Ascending aorta (tissue), 2 donors: ENCODE data around the gene TM9SF1. TPM values are rescaled to one million over a fixed set of nuclear protein-coding genes. Genes with fewer than 3 reads are reported as not detected.

Experiments used
- DNase-seq, 2 donors: peaks; one replicate each; pipeline ENCODE4 v3.0.0-alpha.2; 2019; ENCODE audit warnings: low spot score in 2 of 2
- H3K27ac ChIP-seq, 2 donors: fragments of 200-600 bp; sonication (generic); one replicate each; pipeline ENCODE4 v1.5.1; 2016 to 2017; ENCODE audit warnings: mild to moderate bottlenecking in 1 of 2
- H3K27me3 ChIP-seq: fragments of 200-600 bp; sonication (generic); one replicate; pipeline ENCODE4 v1.5.1; 2017
- H3K36me3 ChIP-seq, 2 donors: fragments of 200-600 bp; sonication (generic); one replicate each; pipeline ENCODE4 v1.5.1; 2016
- H3K4me1 ChIP-seq, 2 donors: fragments of 200-600 bp; sonication (generic); one replicate each; pipeline ENCODE4 v1.5.1; 2016 to 2017; ENCODE audit warnings: mild to moderate bottlenecking in 1 of 2
- H3K4me3 ChIP-seq, 2 donors: fragments of 200-600 bp; sonication (generic); one replicate each; pipeline ENCODE4 v1.5.1; 2016 to 2017; ENCODE audit warnings: mild to moderate bottlenecking in 1 of 2
- H3K9me3 ChIP-seq, 2 donors: fragments of 200-600 bp; sonication (generic); one replicate each; pipeline ENCODE4 v1.5.1; 2016
- intact Hi-C: fragments of 100-400 bp; cut with DNase I; formaldehyde crosslinking; loops from one replicate; pipeline ENCODE4 v1.15.1; 2023
- total RNA-seq: library from RNA; depleted of rRNA; stranded (reverse); fragments of >200 nt; gene quantifications from one replicate; pipeline ENCODE4 v1.1.0, GENCODE V29; 2016
- TF ChIP-seq, protein P1 (sequence below), 3 experiments: fragments of 200-600 bp in 2 of 3; fragments of 450-650 bp in 1 of 3; sonication (generic) in 2 of 3; IDR thresholded peaks; one replicate each; pipeline ENCODE4 v1.5.1; 2016 to 2019; ENCODE audit warnings: antibody characterized with exemption in 3 of 3, mild to moderate bottlenecking in 1 of 3, moderate library complexity in 1 of 3

Gene TM9SF1
- total RNA-seq, 1 donor from 2014 or later, result 86.5 TPM

GRCh38 chr14:24234095-24235005 is 39.1 kb upstream of the TM9SF1 start:
- H3K27ac ChIP-seq, result peak overlapping the region; percentile 5 to 89
- TF ChIP-seq, protein P1, sequence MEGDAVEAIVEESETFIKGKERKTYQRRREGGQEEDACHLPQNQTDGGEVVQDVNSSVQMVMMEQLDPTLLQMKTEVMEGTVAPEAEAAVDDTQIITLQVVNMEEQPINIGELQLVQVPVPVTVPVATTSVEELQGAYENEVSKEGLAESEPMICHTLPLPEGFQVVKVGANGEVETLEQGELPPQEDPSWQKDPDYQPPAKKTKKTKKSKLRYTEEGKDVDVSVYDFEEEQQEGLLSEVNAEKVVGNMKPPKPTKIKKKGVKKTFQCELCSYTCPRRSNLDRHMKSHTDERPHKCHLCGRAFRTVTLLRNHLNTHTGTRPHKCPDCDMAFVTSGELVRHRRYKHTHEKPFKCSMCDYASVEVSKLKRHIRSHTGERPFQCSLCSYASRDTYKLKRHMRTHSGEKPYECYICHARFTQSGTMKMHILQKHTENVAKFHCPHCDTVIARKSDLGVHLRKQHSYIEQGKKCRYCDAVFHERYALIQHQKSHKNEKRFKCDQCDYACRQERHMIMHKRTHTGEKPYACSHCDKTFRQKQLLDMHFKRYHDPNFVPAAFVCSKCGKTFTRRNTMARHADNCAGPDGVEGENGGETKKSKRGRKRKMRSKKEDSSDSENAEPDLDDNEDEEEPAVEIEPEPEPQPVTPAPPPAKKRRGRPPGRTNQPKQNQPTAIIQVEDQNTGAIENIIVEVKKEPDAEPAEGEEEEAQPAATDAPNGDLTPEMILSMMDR (IDR thresholded peaks at IDR 0.05), result no peak
- DNase-seq, result peak in 1 of 2 donors; percentile 11
- H3K4me1 ChIP-seq, result peaks cover 10 to 25% of the 10 kb centered on the region in 2 donors
- H3K36me3 ChIP-seq, result peaks cover 21 to 47% of the 10 kb centered on the region in 2 donors
- intact Hi-C loops, result loop anchor here (5.0 kb wide), 2 partner anchors 38 to 87 kb away; partner anchors contain the start of genes PSME2, RABGGTA and RNF31
- H3K27me3 ChIP-seq, result no peaks in the 10 kb centered on the region
- no peak overlapping the region for H3K4me3 ChIP-seq
- no peaks in the 10 kb centered on the region for H3K9me3 ChIP-seq

GRCh38 chr14:24233538-24233866 is 38.3 kb upstream of the TM9SF1 start:
- Histone ChIP-seq H3K27me3 (no peaks in the 10 kb centered on the region), H3K4me1 (peaks cover 10 to 20% of the 10 kb centered on the region in 2 donors), H3K36me3 (peaks cover 20 to 43% of the 10 kb centered on the region in 2 donors), H3K4me3 (peak overlapping the region; percentile 85 to 90), H3K9me3 (no peaks in the 10 kb centered on the region), H3K27ac (peak overlapping the region; percentile 86 to 89)
- intact Hi-C loops, result loop anchor here (5.0 kb wide), 2 partner anchors 39 to 86 kb away; partner anchors contain the start of genes PSME2, RABGGTA and RNF31
- DNase-seq, result no peak
- TF ChIP-seq, protein P1 (IDR thresholded peaks at IDR 0.05), result no peak

DNA sequence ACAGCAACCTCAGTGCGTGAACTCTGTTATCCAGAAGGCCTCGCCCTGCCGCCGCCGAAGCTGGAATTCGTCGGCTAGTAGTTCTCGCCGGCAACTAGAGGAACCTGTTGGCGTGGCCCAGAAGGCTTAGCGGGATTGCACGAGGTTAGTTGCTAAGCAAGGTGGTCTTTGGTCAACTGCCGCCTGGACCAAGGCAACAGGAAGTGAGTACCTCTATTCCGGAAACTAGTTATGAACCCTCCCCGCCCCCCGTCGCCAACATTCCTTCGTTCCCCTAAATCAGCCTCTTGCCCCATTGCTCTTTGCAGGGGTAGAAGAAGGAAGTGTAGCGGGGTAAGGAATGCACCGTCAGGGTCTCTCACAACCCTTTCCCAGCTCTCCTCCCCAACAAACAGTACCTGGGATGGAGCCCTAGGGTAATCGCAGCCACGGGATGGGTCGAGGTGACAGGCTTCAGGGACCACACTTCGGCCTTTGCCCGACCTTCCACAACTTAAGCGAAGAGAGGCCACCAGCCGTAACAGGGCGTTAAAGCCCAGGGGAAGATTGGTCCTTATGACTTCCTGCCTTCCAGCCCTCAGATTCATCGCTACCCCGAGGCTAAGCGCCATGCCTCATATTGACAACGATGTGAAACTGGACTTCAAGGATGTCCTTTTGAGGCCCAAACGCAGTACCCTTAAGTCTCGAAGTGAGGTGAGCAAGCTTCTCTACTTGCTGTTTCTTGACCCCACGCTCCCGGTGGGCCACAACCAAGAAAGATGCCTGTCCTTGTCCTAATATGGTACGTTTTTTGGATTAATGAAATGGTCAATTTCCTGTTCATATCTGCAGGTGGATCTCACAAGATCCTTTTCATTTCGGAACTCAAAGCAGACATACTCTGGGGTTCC is 37.6 kb upstream of the TM9SF1 start, which contains the start of gene GMPR2:
GMPR2 (plus strand) TSS at position 285 of the 893 bp plus-strand sequence; CDS start at position 610, 325 bp downstream.
- H3K27me3 ChIP-seq, result no peaks in the 10 kb centered on the region
- peak within 1 kb of the TSS; percentile 86 to 89 for H3K27ac ChIP-seq
- H3K9me3 ChIP-seq, result no peaks in the 10 kb centered on the region
- no peak for DNase-seq
- peaks cover 17 to 40% of the 10 kb centered on the region in 2 donors for H3K36me3 ChIP-seq
- H3K4me1 ChIP-seq, result peaks cover 10 to 20% of the 10 kb centered on the region in 2 donors
- peak within 1 kb of the TSS; percentile 85 to 90 for H3K4me3 ChIP-seq
- intact Hi-C loops, result loop anchor here (1.0 to 5.0 kb wide), 5 partner anchors 9 to 86 kb away; partner anchors contain the start of genes MDP1, PSME2, RABGGTA and RNF31
- TF ChIP-seq, protein P1 (IDR thresholded peaks at IDR 0.05), result no peak

DNA sequence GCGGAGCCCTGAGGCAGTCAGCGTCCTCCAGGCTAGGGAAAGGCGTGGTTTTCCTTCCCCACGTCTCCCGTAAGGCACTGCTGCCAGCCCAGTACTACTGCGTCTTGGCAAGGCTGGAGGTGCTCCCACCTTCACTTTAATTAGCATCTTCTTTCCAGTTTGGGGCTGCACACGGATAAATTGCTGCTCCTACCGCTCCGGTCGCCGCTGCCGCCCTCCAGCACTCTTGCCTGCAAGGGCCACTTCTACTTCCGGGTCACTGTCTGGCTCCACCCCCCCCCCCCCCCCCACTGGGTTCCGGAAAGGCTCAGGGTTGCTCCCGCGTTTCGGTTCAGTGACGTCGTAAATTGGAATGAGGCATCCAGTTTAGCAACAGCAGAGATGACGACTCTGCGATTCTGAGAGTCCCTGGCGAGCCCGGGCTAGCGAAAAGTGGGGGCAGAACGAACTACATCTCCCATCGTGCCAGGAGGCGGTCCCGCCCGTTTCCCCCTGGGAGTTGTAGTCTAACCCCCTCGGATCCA is 36.9 kb upstream of the TM9SF1 start, which contains the start of gene NEDD8:
NEDD8 (minus strand) TSS at position 247 of the 524 bp plus-strand sequence; CDS start at position 147, 100 bp downstream.
- H3K36me3 ChIP-seq, result peaks cover 11 to 40% of the 10 kb centered on the region in 2 donors
- H3K4me3 ChIP-seq, result peak within 1 kb of the TSS; percentile 85 to 90
- intact Hi-C loops, result loop anchor here (1.0 to 5.0 kb wide), 5 partner anchors 10 to 85 kb away; partner anchors contain the start of genes MDP1, PSME2, RABGGTA and RNF31
- DNase-seq, result peak; percentile 87 to 97
- H3K9me3 ChIP-seq, result no peaks in the 10 kb centered on the region
- peaks cover 10 to 20% of the 10 kb centered on the region in 2 donors for H3K4me1 ChIP-seq
- H3K27ac ChIP-seq, result peak within 1 kb of the TSS; percentile 86 to 89
- TF ChIP-seq, protein P1 (IDR thresholded peaks at IDR 0.05), result no peak
- no peaks in the 10 kb centered on the region for H3K27me3 ChIP-seq
